ENCODE measurements around the gene NSUN5.
"Not testable (repeated sequence)": the region's sequence is repeated elsewhere in the genome, so short reads cannot be mapped to it uniquely, and the experiment has no call there.

GRCh38 chr7:73301108-73301507 lies 7.5 kb downstream of the NSUN5 start:
- not testable (repeated sequence) for TF ChIP-seq CTCF, POLR2A (IDR thresholded peaks at IDR 0.05)

Measured in ovary (tissue), 3 donors.